ENCODE results near the gene ZNF69.
"Not testable (repeated sequence)": the region's sequence is repeated elsewhere in the genome, so short reads cannot be mapped to it uniquely, and the experiment has no call there.

GRCh38 chr19:11949614-11950080 lies 62.1 kb downstream of the ZNF69 start:
- TF ChIP-seq, protein P1, sequence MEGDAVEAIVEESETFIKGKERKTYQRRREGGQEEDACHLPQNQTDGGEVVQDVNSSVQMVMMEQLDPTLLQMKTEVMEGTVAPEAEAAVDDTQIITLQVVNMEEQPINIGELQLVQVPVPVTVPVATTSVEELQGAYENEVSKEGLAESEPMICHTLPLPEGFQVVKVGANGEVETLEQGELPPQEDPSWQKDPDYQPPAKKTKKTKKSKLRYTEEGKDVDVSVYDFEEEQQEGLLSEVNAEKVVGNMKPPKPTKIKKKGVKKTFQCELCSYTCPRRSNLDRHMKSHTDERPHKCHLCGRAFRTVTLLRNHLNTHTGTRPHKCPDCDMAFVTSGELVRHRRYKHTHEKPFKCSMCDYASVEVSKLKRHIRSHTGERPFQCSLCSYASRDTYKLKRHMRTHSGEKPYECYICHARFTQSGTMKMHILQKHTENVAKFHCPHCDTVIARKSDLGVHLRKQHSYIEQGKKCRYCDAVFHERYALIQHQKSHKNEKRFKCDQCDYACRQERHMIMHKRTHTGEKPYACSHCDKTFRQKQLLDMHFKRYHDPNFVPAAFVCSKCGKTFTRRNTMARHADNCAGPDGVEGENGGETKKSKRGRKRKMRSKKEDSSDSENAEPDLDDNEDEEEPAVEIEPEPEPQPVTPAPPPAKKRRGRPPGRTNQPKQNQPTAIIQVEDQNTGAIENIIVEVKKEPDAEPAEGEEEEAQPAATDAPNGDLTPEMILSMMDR (conservative IDR thresholded peaks at IDR 0.05 in 1 of 2, IDR thresholded peaks at IDR 0.05 in 1 of 2; ENCODE audit: extremely low read depth in 1 of 2, insufficient read depth in 1 of 2, low read depth in 1 of 2, low read length in 2 of 2), result not testable (repeated sequence)
- TF ChIP-seq EZH2 (IDR thresholded peaks at IDR 0.05; ENCODE audit: borderline replicate concordance, low read length), result not testable (repeated sequence)
